PC-3 (cell line): ENCODE measurements around the gene CDH4. TPM values are rescaled to one million over a fixed set of nuclear protein-coding genes. Genes with fewer than 3 reads are reported as not detected.

Experiments
- ATAC-seq: fragments of 200-7000 bp; cut with Tn5 transposase; 2 replicates; pipeline ENCODE4 v1.9.1; 2020; ENCODE audit warnings: mild to moderate bottlenecking, moderate library complexity
- BruUV-seq: library from RNA; stranded (reverse); fragments of 400-500 nt; replicated peaks from 2 replicates; lab custom pipeline; 2021; lab: Mats Ljungman, UMichigan
- CTCF ChIA-PET: fragments of 300-600 bp; sonication (Branson Sonifier 250); formaldehyde crosslinking; loops from one replicate; lab custom pipeline; 2022; ENCODE audit warnings: antibody characterized with exemption; lab: Charles Lee
- POLR2A ChIA-PET: fragments of 300-600 bp; sonication (Branson Sonifier 250); formaldehyde crosslinking; loops from one replicate; lab custom pipeline; 2022; ENCODE audit warnings: antibody characterized with exemption; ENCODE audit not compliant: unreplicated experiment; lab: Charles Lee
- DNase-seq: peaks from one replicate; pipeline ENCODE4 v3.0.0-alpha.2; 2015
- H2AFZ ChIP-seq: fragments of 300-600 bp; sonication (generic); 2 replicates; pipeline ENCODE4 v1.6.0; 2016; ENCODE audit warnings: antibody characterized with exemption, low read length
- H3F3A ChIP-seq: fragments of 300-600 bp; sonication (generic); one replicate; pipeline ENCODE4 v1.6.0; 2017; ENCODE audit warnings: antibody characterized with exemption, low read length, control low read depth, mild to moderate bottlenecking; ENCODE audit not compliant: unreplicated experiment
- H3K27ac ChIP-seq: fragments of 300-600 bp; sonication (generic); 2 replicates; pipeline ENCODE4 v1.5.1; 2016; ENCODE audit warnings: mild to moderate bottlenecking, low read length
- H3K27me3 ChIP-seq: fragments of 300-600 bp; sonication (generic); 2 replicates; pipeline ENCODE4 v1.6.1; 2016; ENCODE audit warnings: low read length, mixed read lengths
- H3K36me3 ChIP-seq: fragments of 300-600 bp; sonication (generic); 2 replicates; pipeline ENCODE4 v1.6.1; 2016; ENCODE audit warnings: low read depth, mixed run types, low read length, mixed read lengths
- H3K4me1 ChIP-seq: fragments of 300-600 bp; sonication (generic); 2 replicates; pipeline ENCODE4 v1.5.1; 2016; ENCODE audit warnings: low read length; ENCODE audit not compliant: insufficient read depth
- H3K4me2 ChIP-seq: fragments of 300-600 bp; sonication (generic); 2 replicates; pipeline ENCODE4 v1.6.0; 2016; ENCODE audit warnings: low read length
- H3K4me3 ChIP-seq: fragments of 300-600 bp; sonication (generic); 2 replicates; pipeline ENCODE4 v1.5.1; 2016; ENCODE audit warnings: mild to moderate bottlenecking, low read length, mixed read lengths
- H3K79me2 ChIP-seq: fragments of 300-600 bp; sonication (generic); 2 replicates; pipeline ENCODE4 v1.6.1; 2017; ENCODE audit warnings: low read length, mixed read lengths
- H3K9ac ChIP-seq: fragments of 300-600 bp; sonication (generic); 2 replicates; pipeline ENCODE4 v1.6.0; 2016; ENCODE audit warnings: mild to moderate bottlenecking, low read length
- H3K9me2 ChIP-seq: fragments of 300-600 bp; sonication (generic); replicated peaks from 2 replicates; pipeline ENCODE4 v1.6.1; 2016; ENCODE audit warnings: mixed run types, low read length, mixed read lengths
- H3K9me3 ChIP-seq: fragments of 300-600 bp; sonication (generic); 2 replicates; pipeline ENCODE4 v1.6.1; 2016; ENCODE audit warnings: low read length, mixed read lengths
- H4K20me1 ChIP-seq: fragments of 300-600 bp; sonication (generic); 2 replicates; pipeline ENCODE4 v1.6.1; 2016; ENCODE audit warnings: low read length, mixed read lengths
- EZH2 ChIP-seq: fragments of 300-600 bp; sonication (generic); IDR thresholded peaks from one replicate; pipeline ENCODE4 v1.6.1; 2017; ENCODE audit warnings: antibody characterized with exemption, mild to moderate bottlenecking, low read length; ENCODE audit not compliant: unreplicated experiment
- EZH2phosphoT487 ChIP-seq: fragments of 300-600 bp; sonication (generic); IDR thresholded peaks from 2 replicates; pipeline ENCODE4 v1.6.1; 2018; ENCODE audit warnings: mild to moderate bottlenecking, antibody characterized with exemption, low read length, borderline replicate concordance
- intact Hi-C: fragments of 100-400 bp; cut with micrococcal nuclease; formaldehyde crosslinking; loops from 2 replicates; pipeline ENCODE4 v1.9.0; 2023
- total RNA-seq: library from RNA; depleted of rRNA; stranded (reverse); fragments of >200 nt; gene quantifications from 2 replicates; pipeline ENCODE4 v1.2.3, GENCODE V29; 2014
- TF ChIP-seq, protein P1 (sequence below): fragments of 300-600 bp; sonication (generic); conservative IDR thresholded peaks from 2 replicates; pipeline ENCODE4 v1.5.1; 2017; ENCODE audit warnings: antibody characterized with exemption, low read depth, mild to moderate bottlenecking, low read length

The CDH4 gene
- total RNA-seq, 1 experiment from 2014 or later, result not detected

DNA sequence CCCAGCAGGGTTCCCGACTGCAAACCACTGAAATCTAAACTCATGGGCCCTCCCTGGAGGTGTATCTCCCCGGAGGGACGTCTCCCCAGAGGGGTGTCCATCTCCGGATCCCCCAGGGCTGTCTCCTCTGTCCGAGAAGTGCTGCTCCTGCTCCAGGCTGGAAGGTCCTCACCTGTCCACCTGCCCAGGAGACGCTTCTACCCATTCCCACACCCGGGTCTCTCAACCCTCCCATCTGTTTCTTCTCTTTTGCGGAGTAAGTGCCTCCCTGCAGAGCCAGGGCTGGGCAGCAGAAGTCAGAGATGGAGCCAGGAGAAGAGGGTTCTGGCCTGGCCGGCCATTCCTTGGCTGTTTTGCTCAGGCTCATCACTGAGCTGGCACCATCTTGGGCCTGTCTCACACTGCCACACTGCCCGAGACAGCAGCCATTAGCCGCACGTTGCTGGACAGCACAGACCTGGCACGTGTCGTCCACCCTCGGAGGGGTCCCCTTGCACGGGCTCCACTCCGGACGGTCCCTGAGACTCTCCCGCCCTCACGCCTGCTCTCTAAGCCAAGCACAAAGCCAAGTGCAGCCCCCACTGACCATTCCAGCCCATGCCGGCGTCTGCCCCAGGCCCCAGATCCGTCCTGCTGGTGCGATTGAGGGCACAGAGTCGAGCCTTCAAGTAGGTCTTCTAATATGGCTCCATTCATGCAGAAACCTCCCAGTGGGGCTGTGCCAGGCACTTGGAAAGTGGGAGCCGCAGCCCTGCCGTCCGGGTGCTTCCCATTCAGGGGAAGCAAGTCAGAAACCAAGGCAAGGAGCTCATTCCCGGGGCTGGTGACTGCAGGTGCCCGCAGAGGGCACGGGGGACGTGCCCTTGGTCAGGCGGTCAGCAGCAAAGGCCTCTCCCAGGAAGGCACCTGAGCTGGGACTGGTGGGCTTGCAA lies 445.9 kb downstream of the CDH4 start:
- POLR2A ChIA-PET, result no interaction called here
- ATAC-seq, result no peak

DNA sequence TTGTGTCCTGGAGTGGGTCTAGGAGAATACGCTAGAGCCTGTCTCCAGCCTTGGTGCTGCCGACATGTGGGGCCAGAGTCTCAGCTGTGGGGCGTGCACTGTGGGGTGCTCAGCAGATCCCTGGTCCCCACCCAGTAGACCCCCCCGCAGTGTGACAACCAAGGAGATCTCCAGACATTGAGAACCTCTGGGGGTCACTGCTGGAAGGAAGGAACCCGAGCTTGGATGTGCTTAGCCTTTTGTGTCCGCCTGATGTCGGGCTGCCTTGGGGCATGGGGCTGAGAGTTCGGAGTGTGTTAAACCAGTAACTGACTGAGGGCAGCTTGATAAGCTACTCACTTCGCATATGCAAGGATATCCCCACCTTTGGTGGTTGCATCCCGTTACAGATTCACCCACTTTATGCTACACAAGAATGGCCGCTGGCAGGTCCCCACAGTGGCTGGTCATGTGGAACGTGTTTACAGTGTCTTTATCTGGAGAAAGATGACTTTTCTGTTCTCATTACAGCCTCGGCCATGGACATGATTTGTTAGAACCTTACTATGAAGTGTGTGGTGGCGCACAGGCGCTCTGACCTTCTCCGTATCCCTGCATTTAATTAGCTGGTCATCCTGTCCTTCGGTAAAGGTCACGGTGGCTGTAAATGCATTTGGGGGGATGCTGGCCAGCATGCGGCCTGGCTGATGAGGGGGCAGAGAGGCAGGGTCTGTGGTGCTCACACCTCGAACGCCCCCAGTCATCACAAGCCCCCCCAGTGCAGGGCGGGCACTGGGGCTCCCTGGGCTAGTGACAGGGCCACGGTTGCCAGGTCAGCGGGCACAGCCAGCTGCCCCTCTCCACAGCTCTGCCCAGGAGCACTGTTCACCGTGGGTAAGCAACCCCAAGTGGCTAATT lies 446.8 kb downstream of the CDH4 start:
- CTCF ChIA-PET, result interaction anchor here (0.6 kb wide), 1 partner anchor 142 kb away, joined by 3 read pairs; no protein-coding TSS in a partner anchor
- Histone ChIP-seq H3K27ac (no peak overlapping the region), H3K4me3 (no peak overlapping the region), H4K20me1 (no peaks in the 10 kb centered on the region), H3K4me1 (no peaks in the 10 kb centered on the region), H2AFZ (no peak overlapping the region), H3K9me2 (no peaks in the 10 kb centered on the region), H3K9me3 (no peaks in the 10 kb centered on the region), H3K9ac (no peak overlapping the region), H3K27me3 (peaks cover 99% of the 10 kb centered on the region), H3K79me2 (no peaks in the 10 kb centered on the region), H3K4me2 (no peak overlapping the region), H3K36me3 (no peaks in the 10 kb centered on the region), H3F3A (no peaks in the 10 kb centered on the region)
- intact Hi-C loops, result no loop called here
- TF ChIP-seq, protein P1, sequence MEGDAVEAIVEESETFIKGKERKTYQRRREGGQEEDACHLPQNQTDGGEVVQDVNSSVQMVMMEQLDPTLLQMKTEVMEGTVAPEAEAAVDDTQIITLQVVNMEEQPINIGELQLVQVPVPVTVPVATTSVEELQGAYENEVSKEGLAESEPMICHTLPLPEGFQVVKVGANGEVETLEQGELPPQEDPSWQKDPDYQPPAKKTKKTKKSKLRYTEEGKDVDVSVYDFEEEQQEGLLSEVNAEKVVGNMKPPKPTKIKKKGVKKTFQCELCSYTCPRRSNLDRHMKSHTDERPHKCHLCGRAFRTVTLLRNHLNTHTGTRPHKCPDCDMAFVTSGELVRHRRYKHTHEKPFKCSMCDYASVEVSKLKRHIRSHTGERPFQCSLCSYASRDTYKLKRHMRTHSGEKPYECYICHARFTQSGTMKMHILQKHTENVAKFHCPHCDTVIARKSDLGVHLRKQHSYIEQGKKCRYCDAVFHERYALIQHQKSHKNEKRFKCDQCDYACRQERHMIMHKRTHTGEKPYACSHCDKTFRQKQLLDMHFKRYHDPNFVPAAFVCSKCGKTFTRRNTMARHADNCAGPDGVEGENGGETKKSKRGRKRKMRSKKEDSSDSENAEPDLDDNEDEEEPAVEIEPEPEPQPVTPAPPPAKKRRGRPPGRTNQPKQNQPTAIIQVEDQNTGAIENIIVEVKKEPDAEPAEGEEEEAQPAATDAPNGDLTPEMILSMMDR, result no peak
- TF ChIP-seq EZH2phosphoT487 (no peak), EZH2 (no peak)
- DNase-seq, result no peak
- POLR2A ChIA-PET, result no interaction called here
- no TSS peak for BruUV-seq
- ATAC-seq, result no peak

More for the DNA sequence above, 445.9 kb downstream of the CDH4 start:
- CTCF ChIA-PET, result no interaction called here
- Histone ChIP-seq H2AFZ (no peak overlapping the region), H3K9me2 (no peaks in the 10 kb centered on the region), H3K27me3 (peaks cover 97% of the 10 kb centered on the region), H3K9me3 (no peaks in the 10 kb centered on the region), H3K27ac (no peak overlapping the region), H3K4me1 (no peaks in the 10 kb centered on the region), H3K4me2 (no peak overlapping the region), H3K36me3 (no peaks in the 10 kb centered on the region), H3K9ac (no peak overlapping the region), H4K20me1 (no peaks in the 10 kb centered on the region), H3K79me2 (no peaks in the 10 kb centered on the region), H3F3A (no peaks in the 10 kb centered on the region), H3K4me3 (no peak overlapping the region)
- TF ChIP-seq EZH2phosphoT487, result no peak
- TF ChIP-seq, protein P1, result no peak
- TF ChIP-seq EZH2, result no peak
- BruUV-seq, result no TSS peak
- intact Hi-C loops, result no loop called here
- no peak for DNase-seq
